Hematopoietic multipotent progenitor cell treated with erythropoietin and hydrocortisone succinate and interleukin-3 and kit ligand, for 17 days (in vitro differentiated cells): ENCODE results near the gene IQGAP1.

ENCODE experiments used
- DNase-seq: peaks from one replicate; pipeline ENCODE4 v3.0.0-alpha.2; 2015; ENCODE audit warnings: low spot score

Gene IQGAP1

GRCh38 chr15:90437516-90437915 lies 49.5 kb downstream of the IQGAP1 start:
- no peak for DNase-seq

DNA sequence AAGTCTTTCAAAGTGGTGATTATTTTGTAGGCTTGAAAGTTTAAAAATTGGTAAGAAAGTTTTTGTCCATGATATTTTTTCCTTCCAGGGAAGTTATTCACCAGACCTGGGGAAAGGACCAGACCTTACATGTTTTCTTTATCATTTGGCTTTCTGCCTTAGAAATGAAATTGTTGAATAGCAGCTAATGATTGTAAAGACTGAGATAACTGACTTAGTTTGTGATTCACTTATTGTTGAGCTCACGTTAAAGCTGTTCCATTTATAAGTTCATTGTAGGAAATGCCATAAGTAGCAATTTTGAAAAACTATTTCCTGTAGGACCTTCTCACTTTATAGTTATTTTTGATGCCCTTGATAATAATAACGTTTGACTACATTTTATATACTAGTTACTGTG lies 51.9 kb downstream of the IQGAP1 start:
- DNase-seq: no peak

DNA sequence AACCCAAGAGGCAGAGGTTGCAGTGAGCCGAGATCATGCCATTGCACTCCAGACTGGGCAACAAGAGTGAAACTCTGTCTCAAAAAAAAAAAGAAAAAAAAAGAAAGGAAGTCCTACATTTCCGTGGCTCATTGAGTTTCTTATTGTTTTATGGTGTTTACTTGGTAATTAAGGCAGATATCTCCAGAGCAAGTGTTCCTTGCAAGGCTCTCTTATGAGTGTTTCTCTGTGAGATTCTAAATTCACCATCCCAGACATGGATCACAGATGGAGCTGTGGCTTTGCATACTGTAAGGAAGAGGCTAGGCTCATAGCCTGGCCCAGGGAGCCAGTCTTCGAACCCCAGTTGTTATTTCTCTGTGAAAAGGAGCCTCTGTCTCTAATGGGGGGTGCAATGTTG lies 53.0 kb downstream of the IQGAP1 start:
- DNase-seq: no peak

GRCh38 chr15:90442423-90442822 lies 54.4 kb downstream of the IQGAP1 start:
- no peak for DNase-seq

GRCh38 chr15:90449206-90449735 lies 61.2 kb downstream of the IQGAP1 start:
- no peak for DNase-seq

- DNase-seq: no peak
Measured at GRCh38 chr15:90451053-90451850, 63.2 kb downstream of the IQGAP1 start.

GRCh38 chr15:90456236-90456635 lies 68.2 kb downstream of the IQGAP1 start:
- no peak for DNase-seq

DNA sequence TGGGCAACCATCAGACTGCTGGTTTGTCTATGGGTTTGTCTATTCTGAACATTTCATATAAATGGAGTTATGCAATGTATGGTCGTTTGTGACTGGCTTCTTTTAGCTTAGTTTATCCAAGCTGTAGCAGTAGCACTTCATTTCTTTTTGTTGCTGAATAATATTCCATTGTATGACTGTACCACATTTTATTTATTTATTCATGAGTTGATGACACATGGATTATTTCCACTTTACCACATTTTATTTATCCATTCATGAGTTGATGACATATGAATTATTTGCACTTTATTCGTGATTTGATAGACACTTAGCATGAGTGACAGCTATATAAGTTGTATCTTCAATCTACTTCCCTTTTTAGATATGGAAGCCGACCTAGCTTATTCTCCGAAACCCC lies 70.0 kb downstream of the IQGAP1 start:
- DNase-seq: no peak

DNA sequence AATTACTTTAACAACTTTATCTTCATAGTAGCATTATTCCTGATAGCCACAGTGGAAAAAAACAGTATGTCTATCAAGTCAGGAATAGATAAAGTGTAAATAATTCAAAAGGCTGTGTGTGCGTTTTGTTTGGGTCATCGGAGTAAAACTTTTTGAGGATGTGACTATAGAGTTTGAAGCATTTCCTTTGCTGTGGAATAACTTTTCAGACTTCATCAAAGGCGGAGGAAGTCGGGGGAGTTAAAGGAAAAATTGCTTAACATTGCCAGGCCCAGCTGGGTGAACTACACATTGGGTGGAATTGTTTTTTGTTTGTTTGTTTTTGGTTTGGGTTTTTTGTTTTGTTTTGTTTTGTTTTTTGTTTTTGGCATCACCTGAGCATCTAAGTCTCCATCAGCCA lies 71.3 kb downstream of the IQGAP1 start:
- no peak for DNase-seq

DNA sequence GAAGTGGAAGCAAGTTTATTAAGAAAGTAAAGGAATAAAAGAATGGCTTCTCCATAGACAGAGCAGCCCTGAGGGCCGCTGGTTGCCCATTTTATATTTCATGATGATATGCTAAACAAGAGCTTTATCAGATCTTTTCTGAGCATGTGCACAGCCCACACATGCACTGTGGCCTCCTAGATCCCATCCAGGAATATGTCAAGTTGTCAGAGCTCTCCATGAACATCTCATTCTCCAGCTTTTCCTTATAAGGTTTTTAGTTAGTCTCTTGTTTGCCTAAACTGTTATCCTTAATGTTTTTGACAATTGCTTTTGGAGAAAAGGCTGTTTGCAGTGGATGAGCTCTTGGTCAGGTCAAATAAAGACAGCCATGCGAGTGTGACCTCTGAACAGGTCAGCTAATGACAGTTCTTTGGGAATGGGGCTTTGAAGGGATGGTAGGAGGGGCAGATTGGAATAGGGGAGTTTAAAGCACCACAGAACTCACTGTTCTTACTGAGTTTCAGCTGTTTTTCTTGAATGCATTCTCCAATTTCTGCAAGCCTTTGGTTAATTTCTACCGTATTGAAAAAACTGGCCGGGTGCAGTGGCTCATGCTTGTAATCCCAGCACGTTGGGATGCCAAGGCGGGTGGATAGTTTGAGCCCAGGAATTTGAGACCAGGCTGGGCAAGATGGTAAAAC lies 72.2 kb downstream of the IQGAP1 start:
- no peak for DNase-seq

GRCh38 chr15:90463381-90463780 lies 75.3 kb downstream of the IQGAP1 start:
- DNase-seq: no peak

GRCh38 chr15:90465140-90465929 lies 77.3 kb downstream of the IQGAP1 start:
- no peak for DNase-seq

- DNase-seq: no peak
Measured at GRCh38 chr15:90465930-90466567, 78.0 kb downstream of the IQGAP1 start.

GRCh38 chr15:90469723-90470122 lies 81.7 kb downstream of the IQGAP1 start:
- DNase-seq: no peak

DNA sequence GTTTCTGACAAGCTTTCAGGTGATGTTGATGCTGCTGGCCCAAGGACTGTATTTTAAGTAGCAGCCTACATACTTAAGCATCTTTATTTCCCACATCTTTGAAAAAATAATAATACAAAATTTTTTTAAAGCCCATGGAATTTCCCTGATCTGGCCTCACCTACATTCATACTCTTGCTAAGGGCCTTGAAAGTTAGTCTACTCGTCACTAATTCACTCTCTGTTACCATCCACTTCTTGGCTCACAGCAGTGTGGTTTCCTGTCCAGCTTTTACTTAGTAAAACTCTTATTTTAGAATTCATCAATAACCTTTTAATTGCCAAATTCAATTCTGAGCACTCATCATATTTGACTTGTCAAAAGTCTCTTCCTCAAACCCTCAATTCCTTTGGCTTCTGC lies 82.4 kb downstream of the IQGAP1 start:
- no peak for DNase-seq

DNA sequence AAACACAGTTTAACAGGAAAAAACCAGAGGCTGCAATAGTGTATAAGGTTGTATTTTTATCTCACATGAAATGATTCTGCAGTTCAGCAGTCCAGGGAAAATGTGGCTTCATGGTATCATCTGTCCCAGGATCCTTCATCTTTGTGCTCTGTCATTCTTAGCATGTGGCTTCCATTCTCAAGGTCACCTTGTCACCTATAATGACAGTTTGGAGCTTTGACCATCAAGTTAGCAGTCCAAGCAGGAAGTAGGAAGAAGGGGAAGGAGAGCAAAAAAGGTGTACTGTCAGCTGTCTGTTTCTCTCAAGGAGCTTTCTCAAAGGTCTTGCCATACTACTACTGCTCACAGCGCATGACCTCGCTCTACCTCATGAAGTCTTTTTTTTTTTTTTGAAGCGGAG lies 83.1 kb downstream of the IQGAP1 start:
- DNase-seq: no peak

- DNase-seq: no peak
Measured at GRCh38 chr15:90471769-90472168, 83.7 kb downstream of the IQGAP1 start.

DNA sequence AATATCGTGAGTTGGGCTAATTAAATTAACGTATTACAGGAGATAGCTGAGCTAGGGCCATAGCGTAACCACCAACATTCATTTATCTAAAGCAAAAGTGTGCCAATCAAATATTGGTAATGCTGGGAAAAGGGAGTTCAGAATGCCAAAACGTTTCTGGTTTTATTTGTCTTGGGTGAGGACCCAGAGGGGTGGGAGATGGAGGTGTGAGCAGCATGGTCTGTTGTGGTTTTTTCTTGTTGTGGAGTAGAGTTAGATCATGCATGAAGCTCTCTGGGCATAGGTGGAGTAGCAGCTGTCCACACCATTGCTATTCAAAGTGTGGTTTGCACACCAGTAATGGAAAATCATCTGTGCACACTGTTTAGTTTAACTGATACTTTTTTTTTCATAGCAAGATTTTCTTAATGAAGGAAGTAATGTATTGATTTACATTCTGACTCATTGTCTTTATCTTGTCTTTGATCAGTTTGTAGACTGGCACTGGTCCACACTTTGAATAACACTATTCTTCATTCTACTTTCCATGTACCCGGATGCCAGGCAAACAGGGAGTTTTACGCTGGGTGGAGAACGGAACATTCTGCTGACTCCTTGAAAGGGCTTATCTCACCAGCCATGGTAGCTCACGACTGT lies 90.9 kb downstream of the IQGAP1 start:
- DNase-seq: no peak

DNA sequence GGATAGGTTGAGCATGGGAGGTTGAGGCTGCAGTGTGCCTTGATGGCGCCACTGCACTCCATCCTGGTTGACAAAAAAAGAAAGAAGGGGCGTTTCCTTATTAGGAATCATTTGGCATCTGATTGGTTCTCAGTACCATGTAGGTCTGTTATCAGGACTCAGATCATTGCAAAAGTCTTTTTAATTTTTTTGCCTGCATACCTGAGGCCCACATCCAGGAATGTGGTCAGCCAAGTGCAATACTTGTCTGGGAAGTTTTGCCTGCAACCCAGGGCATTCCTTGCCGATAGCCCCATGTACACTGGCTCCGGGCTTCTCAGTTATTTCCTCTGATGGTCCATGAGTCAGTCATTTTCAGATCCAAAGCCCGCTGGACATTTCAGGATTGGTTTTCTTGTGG lies 91.6 kb downstream of the IQGAP1 start:
- DNase-seq: no peak

DNA sequence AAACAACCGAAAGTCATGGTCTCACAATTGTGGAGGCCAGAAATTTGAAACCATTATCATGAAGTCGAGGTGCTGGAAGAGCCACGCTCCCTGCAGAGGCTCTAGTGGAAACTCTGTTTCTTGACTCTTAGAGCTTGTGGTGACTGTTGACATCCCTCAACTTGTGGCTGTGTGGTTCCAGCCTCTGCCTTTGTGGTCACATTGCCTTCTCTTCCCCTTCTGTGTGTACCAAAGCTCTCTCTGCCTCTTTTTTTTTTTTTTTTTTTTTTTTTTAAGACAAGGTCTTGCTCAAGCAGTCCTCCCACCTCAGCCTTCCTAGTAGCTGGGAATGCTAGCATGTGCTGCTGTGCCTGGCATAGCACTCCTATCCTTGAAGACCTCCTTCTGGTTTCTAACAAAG lies 93.0 kb downstream of the IQGAP1 start:
- DNase-seq: no peak

GRCh38 chr15:90482124-90483011 lies 94.3 kb downstream of the IQGAP1 start:
- peak; percentile 56 for DNase-seq
